NCI-H2029 (cell line): ENCODE results near the gene RCE1.

Experiments
- DNase-seq: peaks from one replicate; lab custom pipeline; 2025; lab: John Stamatoyannopoulos, UW

The RCE1 gene

GRCh38 chr11:66868726-66869566, 25.7 kb downstream of the RCE1 start:
- DNase-seq, result no peak

GRCh38 chr11:66869567-66869870, 26.3 kb downstream of the RCE1 start:
- no peak for DNase-seq

GRCh38 chr11:66870131-66870530, 26.9 kb downstream of the RCE1 start:
- DNase-seq, result no peak

GRCh38 chr11:66870616-66871520, 27.6 kb downstream of the RCE1 start:
- no peak for DNase-seq

GRCh38 chr11:66871521-66871901, 28.3 kb downstream of the RCE1 start:
- no peak for DNase-seq

GRCh38 chr11:66874232-66874631, 31.0 kb downstream of the RCE1 start:
- DNase-seq, result no peak

GRCh38 chr11:66875378-66875777, 32.1 kb downstream of the RCE1 start:
- DNase-seq, result no peak

- DNase-seq, result peak; percentile 11
These were observed 34.5 kb downstream of the RCE1 start for GRCh38 chr11:66877588-66878385.

GRCh38 chr11:66878474-66878873, 35.2 kb downstream of the RCE1 start:
- no peak for DNase-seq

GRCh38 chr11:66879000-66879399, 35.8 kb downstream of the RCE1 start:
- no peak for DNase-seq

- no peak for DNase-seq
These were observed 36.3 kb downstream of the RCE1 start for GRCh38 chr11:66879583-66879982.

- DNase-seq, result no peak
These were observed 36.8 kb downstream of the RCE1 start for GRCh38 chr11:66879999-66880398.

GRCh38 chr11:66880496-66881450, 37.5 kb downstream of the RCE1 start:
- DNase-seq, result peak; percentile 90

GRCh38 chr11:66881451-66881835, 38.2 kb downstream of the RCE1 start:
- no peak for DNase-seq

- no peak for DNase-seq
These were observed 38.7 kb downstream of the RCE1 start for GRCh38 chr11:66881927-66882452.

- DNase-seq, result peak; percentile 78
These were observed 39.3 kb downstream of the RCE1 start for GRCh38 chr11:66882561-66883015.

- DNase-seq, result peak; percentile 74
These were observed 40.0 kb downstream of the RCE1 start for GRCh38 chr11:66883016-66883965.

GRCh38 chr11:66884443-66884842, 41.2 kb downstream of the RCE1 start:
- DNase-seq, result no peak

GRCh38 chr11:66885469-66885868, 42.2 kb downstream of the RCE1 start:
- no peak for DNase-seq
